Measurements from ENCODE around the gene TRIM72.
"Not testable (repeated sequence)": the region's sequence is repeated elsewhere in the genome, so short reads cannot be mapped to it uniquely, and the experiment has no call there.

TRIM72 gene

DNA sequence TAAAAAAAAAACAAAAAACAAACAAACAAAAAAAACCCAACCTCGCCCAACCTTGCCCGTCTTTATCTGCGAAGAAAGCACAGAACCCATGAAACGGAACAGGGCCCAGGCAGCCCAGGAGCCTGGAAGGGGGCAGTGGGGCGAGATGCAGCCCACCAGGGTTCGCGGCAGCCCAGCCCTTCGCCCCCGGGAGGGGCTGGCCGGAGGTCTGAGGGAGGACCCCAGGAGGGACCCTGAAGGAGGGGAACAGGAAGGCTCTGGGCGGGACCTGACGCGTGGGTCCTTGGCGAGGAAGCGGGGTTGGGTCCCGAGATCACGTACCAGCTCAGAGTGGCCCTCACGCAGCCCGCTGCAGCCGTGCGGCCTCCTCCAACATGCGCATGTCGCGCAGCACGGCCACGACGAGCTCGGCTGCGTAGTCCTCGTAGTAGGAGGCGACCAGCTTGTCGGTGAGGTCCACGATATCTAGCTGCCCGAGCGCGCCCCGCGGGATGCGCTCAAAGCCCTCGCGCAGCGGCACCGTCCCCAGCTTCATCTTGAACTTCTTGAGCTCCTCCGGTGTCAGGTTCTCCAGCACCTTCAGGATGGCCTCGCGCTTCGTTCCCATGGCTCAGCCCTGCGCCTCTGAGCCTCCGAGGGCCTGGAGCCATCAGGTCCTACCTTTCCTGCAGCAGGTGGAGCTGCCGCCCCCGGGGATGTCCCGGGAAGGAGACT, 2.7 kb downstream of the TRIM72 start, which contains the start of gene PYDC1:
PYDC1 (minus strand) TSS at position 714 of the 714 bp plus-strand sequence; CDS start at position 607, 107 bp downstream.
- peak; percentile 42 for DNase-seq

- no peak for DNase-seq
These were observed 3.2 kb downstream of the TRIM72 start for GRCh38 chr16:31217136-31217530.

- no peak for DNase-seq
These were observed 5.3 kb downstream of the TRIM72 start for GRCh38 chr16:31219154-31219741.

DNA sequence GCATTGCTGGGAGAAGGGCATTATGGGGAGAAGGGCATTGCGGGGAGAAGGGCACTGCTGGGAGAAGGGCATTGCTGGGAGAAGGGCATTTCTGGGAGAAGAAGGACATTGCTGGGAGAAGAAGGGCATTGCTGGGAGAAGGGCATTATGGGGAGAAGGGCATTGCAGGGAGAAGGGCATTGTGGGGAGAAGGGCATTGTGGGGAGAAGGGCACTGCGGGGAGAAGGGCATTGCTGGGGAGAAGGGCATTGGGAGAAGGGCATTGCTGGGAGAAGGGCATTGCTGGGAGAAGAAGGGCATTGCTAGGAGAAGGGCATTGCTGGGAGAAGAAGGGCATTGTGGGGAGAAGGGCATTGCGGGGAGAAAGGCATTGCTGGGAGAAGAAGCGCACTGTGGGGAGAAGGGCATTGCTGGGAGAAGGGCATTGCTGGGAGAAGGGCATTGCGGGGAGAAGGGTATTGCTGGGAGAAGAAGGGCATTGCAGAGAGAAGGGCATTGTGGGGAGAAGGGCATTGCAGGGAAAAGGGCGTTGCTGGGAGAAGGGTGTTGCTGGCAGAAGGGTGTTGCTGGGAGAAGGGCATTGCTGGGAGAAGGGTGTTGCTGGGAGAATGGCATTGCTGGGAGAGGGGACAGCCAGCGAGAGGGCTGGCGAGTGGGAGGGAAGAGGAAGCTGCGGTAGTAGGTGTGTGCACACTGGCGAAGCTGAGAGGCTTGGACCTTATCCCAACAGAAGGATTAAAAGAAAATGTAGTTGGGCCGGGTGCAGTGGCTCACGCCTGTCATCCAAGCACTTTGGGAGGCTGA, 7.6 kb downstream of the TRIM72 start:
- no peak for DNase-seq

GRCh38 chr16:31223044-31223443, 9.1 kb downstream of the TRIM72 start:
- DNase-seq = no peak

DNA sequence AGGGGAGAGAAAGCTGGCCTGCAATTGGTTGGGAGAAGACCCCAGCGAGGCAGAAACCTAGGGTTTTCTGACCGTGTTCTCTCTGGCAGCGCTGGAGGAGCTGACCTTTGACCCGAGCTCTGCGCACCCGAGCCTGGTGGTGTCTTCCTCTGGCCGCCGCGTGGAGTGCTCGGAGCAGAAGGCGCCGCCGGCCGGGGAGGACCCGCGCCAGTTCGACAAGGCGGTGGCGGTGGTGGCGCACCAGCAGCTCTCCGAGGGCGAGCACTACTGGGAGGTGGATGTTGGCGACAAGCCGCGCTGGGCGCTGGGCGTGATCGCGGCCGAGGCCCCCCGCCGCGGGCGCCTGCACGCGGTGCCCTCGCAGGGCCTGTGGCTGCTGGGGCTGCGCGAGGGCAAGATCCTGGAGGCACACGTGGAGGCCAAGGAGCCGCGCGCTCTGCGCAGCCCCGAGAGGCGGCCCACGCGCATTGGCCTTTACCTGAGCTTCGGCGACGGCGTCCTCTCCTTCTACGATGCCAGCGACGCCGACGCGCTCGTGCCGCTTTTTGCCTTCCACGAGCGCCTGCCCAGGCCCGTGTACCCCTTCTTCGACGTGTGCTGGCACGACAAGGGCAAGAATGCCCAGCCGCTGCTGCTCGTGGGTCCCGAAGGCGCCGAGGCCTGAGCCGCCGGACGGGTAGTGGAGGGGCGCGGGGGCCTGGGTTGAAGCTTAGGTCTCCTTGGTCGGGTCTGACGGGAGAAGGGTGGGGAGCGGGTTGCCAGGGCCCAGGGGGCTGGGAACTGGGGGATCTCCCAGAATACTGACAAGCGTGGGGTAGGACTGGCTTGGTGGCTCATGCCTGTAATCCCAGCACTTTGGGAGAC, 10.4 kb downstream of the TRIM72 start:
- DNase-seq = no peak

GRCh38 chr16:31225193-31225592, 11.3 kb downstream of the TRIM72 start:
- no peak for DNase-seq

DNA sequence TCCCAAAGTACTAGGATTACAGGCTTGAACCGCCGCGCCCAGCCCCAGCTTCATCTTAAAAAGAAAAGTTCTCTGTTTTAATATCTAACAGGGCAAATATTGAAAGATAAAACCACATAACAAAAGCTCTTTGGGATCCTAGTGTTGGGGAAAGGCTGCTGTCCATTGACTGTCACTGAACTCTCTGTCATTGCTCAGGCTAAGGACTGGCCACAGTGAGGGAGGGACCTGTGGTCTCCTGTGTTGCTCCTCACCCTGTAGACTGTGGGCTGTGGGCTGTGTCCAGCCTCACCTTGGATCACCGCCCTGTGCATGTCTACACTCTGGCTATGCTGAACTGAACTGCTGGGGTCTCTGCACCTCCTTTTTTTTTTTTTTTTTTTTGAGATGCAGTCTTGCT, 14.3 kb downstream of the TRIM72 start:
- DNase-seq = no peak

DNA sequence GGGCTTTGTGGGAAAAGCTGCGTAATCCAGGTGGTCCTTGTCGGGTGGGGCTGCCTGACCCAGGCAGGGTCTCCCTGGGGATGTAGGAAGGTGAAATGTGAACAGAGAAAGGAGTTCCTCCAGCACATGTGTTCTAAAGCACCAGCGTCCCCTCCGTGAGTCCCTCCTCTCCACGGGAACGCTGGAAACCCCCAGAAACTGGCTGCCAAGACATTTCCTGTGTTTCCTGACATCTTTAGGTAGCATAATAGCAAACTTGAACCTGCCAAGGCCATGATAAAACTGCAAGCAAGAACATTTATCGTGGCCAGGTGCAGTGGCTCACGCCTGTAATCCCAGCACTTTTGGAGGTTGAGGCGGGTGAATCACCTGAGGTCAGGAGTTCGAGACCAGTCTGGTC, 15.6 kb downstream of the TRIM72 start:
- DNase-seq = no peak

DNA sequence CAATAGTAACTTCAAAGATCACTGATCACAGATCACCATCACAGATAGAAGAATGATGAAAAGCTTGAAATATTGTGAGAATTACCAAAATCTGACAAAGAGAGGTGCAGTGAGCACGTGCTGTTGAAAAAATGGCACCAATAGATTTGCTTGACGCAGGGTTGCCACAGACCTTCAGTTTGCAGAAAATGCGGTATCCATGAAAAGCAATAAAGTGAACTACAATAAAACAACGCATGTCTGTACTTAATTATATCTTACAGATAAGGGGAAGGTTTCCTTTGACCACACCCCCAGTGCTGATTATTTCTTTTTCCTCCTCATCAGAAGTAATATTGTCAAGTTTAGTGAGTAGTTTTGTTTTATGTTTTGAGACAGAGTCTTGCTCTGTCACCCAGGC, 24.1 kb downstream of the TRIM72 start:
- DNase-seq = no peak

GRCh38 chr16:31242206-31242605, 28.3 kb downstream of the TRIM72 start:
- DNase-seq = no peak

GRCh38 chr16:31243734-31244670, 30.1 kb downstream of the TRIM72 start:
- no peak for DNase-seq

GRCh38 chr16:31245598-31245997, 31.7 kb downstream of the TRIM72 start:
- DNase-seq = not testable (repeated sequence)

GRCh38 chr16:31246296-31246695, 32.4 kb downstream of the TRIM72 start:
- no peak for DNase-seq

DNA sequence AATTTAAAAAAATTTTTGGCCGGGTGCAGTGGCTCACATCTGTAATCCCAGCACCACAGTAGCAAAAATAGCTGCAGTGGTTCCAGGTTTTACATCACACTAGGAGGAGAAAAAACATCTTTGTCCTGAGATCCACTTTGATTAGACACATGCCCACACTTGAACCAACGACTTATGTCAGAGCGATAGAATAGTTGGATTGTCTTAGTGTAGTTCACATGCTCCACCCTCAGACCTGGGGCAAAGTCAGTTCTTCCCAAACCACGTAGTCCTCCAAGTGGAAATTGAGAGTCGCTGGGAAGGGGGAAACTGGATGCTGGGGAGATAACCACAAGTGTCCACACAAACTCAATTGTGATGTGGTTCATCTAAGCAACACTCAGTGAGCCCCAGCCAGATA, 34.4 kb downstream of the TRIM72 start:
- DNase-seq = no peak

GRCh38 chr16:31250782-31251384, 37.0 kb downstream of the TRIM72 start:
- no peak for DNase-seq

- DNase-seq = no peak
These were observed 37.5 kb downstream of the TRIM72 start for GRCh38 chr16:31251435-31251834.

DNA sequence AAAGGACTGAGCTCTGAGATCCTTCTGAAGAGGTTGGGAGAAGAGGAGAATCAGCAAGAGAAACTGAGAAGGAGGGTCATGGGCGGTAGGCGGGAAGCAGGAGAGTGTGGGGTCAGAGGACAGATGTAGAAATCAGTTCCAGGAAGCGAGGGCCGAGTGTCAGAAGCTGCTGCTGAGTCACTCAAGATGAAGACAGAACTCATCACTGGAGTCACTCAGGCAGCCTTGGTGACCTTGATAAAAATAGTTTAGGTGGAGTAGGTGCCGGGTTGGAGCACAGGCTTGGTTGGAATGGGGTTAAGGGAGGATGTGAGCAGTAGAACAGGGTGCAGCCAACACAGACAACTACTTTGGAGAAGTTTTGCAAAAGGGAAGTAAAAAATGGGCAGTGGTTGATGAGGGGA, 39.7 kb downstream of the TRIM72 start:
- DNase-seq = no peak

GRCh38 chr16:31256466-31256865, 42.5 kb downstream of the TRIM72 start:
- no peak for DNase-seq

GRCh38 chr16:31258366-31258765, 44.4 kb downstream of the TRIM72 start:
- no peak for DNase-seq

All from eye (tissue), 1 donor.